RWPE2 (cell line): ENCODE results near the gene MTCL3.

Experiments used
- ATAC-seq: fragments of 200-7000 bp; cut with Tn5 transposase; 3 replicates; pipeline ENCODE4 v1.9.1; 2021; ENCODE audit warnings: low read depth
- DNase-seq: peaks from one replicate; pipeline ENCODE4 v3.0.0-alpha.2; 2020; ENCODE audit warnings: low spot score
- H3K27ac ChIP-seq: fragments of 450-650 bp; 2 replicates; pipeline ENCODE4 v1.5.1; 2017; ENCODE audit warnings: mild to moderate bottlenecking; ENCODE audit not compliant: poor library complexity, severe bottlenecking
- H3K27me3 ChIP-seq: fragments of 250-450 bp; sonication (Bioruptor Pico); 2 replicates; pipeline ENCODE4 v1.5.1; 2021; ENCODE audit warnings: mild to moderate bottlenecking, moderate library complexity; ENCODE audit not compliant: insufficient read depth, poor library complexity, severe bottlenecking
- H3K36me3 ChIP-seq: fragments of 250-450 bp; sonication (Bioruptor Pico); 2 replicates; pipeline ENCODE4 v1.5.1; 2020; ENCODE audit warnings: low read depth, mild to moderate bottlenecking, moderate library complexity
- H3K4me1 ChIP-seq: fragments of 250-450 bp; sonication (Bioruptor Pico); 2 replicates; pipeline ENCODE4 v1.5.1; 2021; ENCODE audit warnings: mild to moderate bottlenecking, moderate library complexity; ENCODE audit not compliant: insufficient read depth, poor library complexity, severe bottlenecking
- H3K4me3 ChIP-seq: fragments of 250-450 bp; sonication (Bioruptor Pico); 2 replicates; pipeline ENCODE4 v1.5.1; 2021; ENCODE audit warnings: mild to moderate bottlenecking, moderate library complexity; ENCODE audit not compliant: severe bottlenecking
- H3K9me3 ChIP-seq: fragments of 250-450 bp; sonication (Bioruptor Pico); 2 replicates; pipeline ENCODE4 v1.5.1; 2021; ENCODE audit warnings: mild to moderate bottlenecking, moderate library complexity; ENCODE audit not compliant: severe bottlenecking
- TF ChIP-seq, protein P1 (sequence below): fragments of 450-650 bp; IDR thresholded peaks from one replicate; pipeline ENCODE4 v1.5.1; 2017; ENCODE audit warnings: mild to moderate bottlenecking, moderate library complexity; ENCODE audit not compliant: poor library complexity, severe bottlenecking

MTCL3 gene

DNA sequence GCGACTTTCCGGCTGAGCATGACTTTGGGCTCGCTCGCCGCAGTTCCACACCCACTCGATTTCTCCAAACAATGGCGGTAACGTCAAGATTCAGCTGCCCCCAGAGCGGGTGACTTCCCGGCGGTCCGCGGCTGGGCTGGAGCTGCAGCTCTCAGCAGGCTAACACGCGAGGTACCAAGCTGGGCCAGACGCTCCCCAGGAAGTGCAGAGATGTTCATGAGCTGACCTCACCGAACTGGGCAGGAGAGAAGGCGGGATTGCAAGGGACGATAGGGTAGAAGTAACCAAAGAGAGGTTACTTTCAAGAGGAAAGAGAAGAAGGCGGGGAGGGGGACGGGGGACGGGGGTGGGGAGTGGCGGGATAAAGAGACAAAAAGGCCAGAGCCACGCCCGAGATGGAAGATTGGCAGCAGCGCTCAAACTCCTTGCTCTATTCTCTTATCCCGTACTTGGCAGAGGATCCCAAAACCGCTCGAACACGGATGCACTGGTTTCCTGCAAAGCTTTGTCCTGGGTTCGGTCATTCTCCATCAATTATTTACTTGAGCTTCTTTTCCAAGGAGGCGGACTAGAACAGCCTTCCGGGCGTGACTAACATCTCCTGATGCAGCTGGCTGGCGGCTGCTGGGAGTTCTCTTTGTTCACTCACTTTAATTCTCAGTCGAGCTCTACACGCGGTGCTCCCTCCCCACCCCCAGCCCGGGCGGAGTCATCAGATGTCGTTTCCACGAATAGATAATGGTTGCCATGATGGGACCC is at the start of gene MTCL3:
TSS of gene MTCL3 (minus strand) at position 626 of the 759 bp plus-strand sequence.
- no peaks in the 10 kb centered on the region for H3K36me3 ChIP-seq
- no peak within 1 kb of the TSS for H3K27ac ChIP-seq
- peaks cover 72% of the 10 kb centered on the region for H3K27me3 ChIP-seq
- no peak within 1 kb of the TSS for H3K4me3 ChIP-seq
- peak; percentile 35 for DNase-seq
- ATAC-seq: no peak
- TF ChIP-seq, protein P1, sequence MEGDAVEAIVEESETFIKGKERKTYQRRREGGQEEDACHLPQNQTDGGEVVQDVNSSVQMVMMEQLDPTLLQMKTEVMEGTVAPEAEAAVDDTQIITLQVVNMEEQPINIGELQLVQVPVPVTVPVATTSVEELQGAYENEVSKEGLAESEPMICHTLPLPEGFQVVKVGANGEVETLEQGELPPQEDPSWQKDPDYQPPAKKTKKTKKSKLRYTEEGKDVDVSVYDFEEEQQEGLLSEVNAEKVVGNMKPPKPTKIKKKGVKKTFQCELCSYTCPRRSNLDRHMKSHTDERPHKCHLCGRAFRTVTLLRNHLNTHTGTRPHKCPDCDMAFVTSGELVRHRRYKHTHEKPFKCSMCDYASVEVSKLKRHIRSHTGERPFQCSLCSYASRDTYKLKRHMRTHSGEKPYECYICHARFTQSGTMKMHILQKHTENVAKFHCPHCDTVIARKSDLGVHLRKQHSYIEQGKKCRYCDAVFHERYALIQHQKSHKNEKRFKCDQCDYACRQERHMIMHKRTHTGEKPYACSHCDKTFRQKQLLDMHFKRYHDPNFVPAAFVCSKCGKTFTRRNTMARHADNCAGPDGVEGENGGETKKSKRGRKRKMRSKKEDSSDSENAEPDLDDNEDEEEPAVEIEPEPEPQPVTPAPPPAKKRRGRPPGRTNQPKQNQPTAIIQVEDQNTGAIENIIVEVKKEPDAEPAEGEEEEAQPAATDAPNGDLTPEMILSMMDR: no peak
- H3K4me1 ChIP-seq: no peaks in the 10 kb centered on the region
- H3K9me3 ChIP-seq: no peaks in the 10 kb centered on the region

DNA sequence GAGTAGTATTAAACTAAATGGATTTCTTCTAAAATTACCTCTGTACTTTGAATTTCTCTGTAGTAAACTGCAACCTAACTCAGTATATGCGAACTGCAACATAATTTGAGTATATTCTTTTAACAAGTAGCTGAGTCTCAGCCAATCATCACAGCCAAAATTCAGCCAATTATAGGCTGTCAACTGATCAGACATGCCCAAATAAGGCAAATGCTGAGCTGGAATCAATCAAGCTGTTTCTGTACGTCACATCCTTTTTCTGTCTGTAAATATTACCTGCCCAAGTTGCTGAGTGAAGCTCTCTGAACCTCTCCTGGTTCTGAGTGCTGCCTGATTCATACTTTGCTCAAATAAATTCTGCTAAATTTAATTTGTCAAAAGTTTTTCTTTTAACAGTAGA is 48.3 kb upstream of the MTCL3 start:
- Histone ChIP-seq H3K9me3 (no peaks in the 10 kb centered on the region), H3K27ac (no peak overlapping the region), H3K27me3 (no peaks in the 10 kb centered on the region), H3K4me3 (no peak overlapping the region), H3K4me1 (no peaks in the 10 kb centered on the region), H3K36me3 (no peaks in the 10 kb centered on the region)
- TF ChIP-seq, protein P1: no peak
- DNase-seq: no peak
- ATAC-seq: no peak

DNA sequence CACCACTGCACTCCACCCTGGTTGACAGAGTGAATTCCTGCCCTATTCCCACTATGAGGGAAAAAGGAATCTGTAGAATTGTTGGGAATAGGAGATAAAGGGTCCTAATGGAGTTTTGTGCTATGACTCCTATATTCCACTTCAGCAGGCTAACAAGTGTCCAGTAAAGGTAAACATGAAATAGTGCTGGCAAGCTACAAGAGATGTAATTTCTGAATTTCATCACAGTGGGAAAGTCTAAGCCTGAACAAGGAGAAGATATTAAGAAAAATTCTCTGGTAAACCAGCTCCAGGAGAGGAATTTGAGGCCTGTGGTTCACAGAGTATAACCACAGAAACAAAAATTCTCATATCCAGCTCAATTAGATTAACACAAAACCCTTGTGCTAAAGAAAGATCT is 47.5 kb upstream of the MTCL3 start:
- TF ChIP-seq, protein P1: no peak

DNA sequence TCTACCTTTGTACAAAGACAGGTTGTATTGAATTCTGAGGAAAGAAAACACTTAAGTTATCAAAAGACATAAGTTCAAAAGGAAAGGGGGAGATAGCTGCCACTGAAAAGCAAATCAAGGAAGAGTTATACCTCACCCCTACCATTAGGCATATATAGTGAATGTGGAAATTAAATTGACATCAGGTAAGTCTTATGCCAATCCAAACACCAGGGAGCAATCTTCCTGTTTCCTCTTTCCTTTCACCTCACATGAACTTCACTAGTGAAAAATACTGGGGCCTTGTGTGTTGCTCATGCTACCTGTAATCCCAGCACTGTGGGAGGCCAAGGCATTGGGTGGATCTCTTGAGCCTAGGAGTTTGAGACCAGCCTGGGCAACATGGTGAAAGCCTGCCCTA is 47.0 kb upstream of the MTCL3 start:
- TF ChIP-seq, protein P1: no peak
- no peaks in the 10 kb centered on the region for H3K36me3 ChIP-seq
- ATAC-seq: no peak
- H3K27ac ChIP-seq: no peak overlapping the region
- no peaks in the 10 kb centered on the region for H3K9me3 ChIP-seq
- no peak overlapping the region for H3K4me3 ChIP-seq
- DNase-seq: no peak
- H3K4me1 ChIP-seq: no peaks in the 10 kb centered on the region
- no peaks in the 10 kb centered on the region for H3K27me3 ChIP-seq

More for the DNA sequence above, 47.5 kb upstream of the MTCL3 start:
- Histone ChIP-seq H3K9me3 (no peaks in the 10 kb centered on the region), H3K27me3 (no peaks in the 10 kb centered on the region), H3K36me3 (no peaks in the 10 kb centered on the region), H3K27ac (no peak overlapping the region), H3K4me3 (no peak overlapping the region), H3K4me1 (no peaks in the 10 kb centered on the region)
- DNase-seq (no peak), ATAC-seq (no peak)

DNA sequence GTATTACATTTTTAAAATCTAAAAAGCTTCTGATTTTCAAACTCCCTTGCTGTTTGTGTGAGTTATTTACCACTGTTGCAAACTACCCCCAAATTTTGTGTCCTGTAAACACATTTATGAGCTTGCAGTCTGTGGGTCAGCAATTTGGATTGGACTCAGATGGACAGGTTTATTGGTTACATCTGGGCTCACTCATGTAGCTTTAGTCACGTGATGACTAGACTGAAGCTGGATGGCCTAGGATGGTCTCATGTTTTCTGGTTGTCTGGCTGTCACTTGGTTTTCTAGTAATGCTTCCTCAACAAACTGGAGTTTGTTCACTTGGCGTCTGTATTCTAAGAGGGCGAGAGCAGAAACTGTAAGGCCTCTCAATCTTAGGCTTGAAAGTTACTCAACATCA is 45.6 kb upstream of the MTCL3 start:
- Histone ChIP-seq H3K27ac (no peak overlapping the region), H3K27me3 (no peaks in the 10 kb centered on the region), H3K9me3 (no peaks in the 10 kb centered on the region), H3K4me1 (no peaks in the 10 kb centered on the region), H3K4me3 (no peak overlapping the region), H3K36me3 (no peaks in the 10 kb centered on the region)
- no peak for ATAC-seq
- TF ChIP-seq, protein P1: no peak
- no peak for DNase-seq
